ENCODE data around the gene LRP5.
"Not testable (repeated sequence)": the region's sequence is repeated elsewhere in the genome, so short reads cannot be mapped to it uniquely, and the experiment has no call there.

Gene LRP5

DNA sequence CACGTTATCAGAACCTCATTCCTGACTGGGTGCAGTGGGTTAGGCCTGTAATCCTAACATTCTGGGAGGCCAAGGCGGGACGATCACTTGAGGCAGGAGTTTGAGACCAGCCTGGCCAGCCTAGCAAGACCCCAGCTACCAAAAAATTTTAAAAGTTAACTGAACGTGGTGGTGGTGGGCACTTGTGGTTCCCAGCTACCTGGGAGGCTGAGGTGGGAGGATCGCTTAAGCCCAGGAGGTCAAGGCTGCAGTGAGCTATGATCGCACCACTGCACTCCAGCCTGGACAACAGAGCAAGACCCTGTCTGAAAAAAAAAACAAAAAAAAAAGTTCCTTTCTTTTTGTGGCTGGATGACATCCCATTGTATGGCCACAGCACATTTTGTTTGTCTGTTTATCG is 80.4 kb downstream of the LRP5 start:
- DNase-seq (ENCODE audit: low spot score), result no peak

- DNase-seq (ENCODE audit: low spot score), result no peak
Observed at GRCh38 chr11:68396516-68396915, 84.1 kb downstream of the LRP5 start.

GRCh38 chr11:68397256-68397655 is 84.9 kb downstream of the LRP5 start:
- no peak for DNase-seq (ENCODE audit: low spot score)

DNA sequence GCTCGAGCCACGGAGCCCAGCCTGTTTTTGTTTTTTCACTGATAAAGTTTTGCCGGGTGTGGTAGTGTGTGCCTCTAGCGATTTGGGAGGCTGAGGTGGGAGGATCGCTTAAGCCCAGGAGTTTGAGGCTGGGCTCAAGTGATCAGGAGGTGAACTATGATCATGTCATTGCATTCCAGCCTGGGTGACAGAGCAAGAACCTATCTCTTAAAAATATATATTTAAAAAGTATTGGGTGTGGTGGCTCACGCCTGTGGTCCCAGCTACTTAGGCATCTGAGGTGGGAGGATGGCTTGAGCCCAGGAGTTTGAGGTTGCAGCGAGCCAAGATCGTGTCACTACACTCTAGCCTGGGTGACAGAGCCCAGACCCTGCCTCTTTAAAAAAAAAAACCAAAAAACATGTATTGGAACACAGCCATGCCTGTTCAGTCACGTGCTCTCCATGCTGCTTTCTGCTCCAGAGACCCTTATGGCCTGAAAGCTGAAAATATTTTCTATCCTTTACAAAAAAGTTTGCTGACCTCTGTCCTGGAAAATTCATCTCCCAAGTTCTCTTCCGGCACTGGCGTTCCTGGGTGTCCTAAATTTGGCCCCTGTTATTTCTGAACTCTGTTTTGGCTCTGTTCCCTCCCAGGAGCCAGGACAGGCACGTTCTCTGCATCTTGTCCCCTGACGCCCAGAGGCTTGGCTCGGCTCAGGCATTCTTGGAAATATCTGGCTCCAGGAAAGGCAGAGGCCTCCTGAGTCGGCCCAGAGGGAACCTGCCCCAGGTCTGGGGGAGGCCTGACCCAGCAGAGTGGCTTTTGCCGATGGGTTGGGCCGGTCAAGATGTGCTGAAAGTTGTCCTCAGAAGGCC is 86.8 kb downstream of the LRP5 start:
- DNase-seq (ENCODE audit: low spot score), result no peak

DNA sequence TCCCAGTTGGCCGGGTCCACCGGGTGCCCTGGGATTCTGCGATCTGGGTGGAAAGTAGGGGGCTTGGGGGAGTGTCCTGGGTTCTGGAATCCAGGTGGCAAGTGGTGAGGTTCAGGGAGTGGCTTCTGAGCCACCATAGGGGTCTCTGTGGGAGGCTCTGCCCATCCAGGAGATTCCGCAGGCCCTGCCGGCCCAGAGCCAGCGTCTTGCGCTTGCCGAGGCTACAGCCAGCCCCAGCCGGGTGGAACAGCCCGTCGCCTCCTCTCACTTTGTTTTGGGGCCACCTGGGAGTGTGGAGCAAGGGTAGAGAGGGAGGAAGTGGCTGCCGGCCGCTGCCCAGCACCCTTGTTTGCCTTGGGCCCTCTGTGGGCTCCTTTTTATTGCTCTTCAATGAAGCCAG is 87.5 kb downstream of the LRP5 start:
- DNase-seq (ENCODE audit: low spot score), result no peak

DNA sequence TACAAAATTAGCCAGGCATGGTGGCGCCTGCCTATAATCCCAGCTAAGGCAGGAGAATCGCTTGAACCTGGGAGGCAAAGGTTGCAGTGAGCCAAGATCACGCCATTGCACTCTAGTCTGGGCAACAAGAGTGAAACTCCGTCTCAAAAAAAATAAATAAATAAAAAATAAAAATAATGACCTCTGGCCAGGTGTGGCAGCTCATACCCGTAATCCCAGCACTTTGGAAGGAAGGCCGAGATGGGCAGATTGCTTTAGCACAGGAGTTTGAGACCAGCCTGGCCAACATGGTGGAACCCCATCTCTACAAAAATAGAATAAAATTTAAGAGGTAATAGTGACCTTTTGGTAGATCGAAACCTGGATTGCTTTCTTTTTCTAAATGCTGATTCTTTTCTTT is 88.2 kb downstream of the LRP5 start:
- DNase-seq (ENCODE audit: low spot score), result not testable (repeated sequence)

DNA sequence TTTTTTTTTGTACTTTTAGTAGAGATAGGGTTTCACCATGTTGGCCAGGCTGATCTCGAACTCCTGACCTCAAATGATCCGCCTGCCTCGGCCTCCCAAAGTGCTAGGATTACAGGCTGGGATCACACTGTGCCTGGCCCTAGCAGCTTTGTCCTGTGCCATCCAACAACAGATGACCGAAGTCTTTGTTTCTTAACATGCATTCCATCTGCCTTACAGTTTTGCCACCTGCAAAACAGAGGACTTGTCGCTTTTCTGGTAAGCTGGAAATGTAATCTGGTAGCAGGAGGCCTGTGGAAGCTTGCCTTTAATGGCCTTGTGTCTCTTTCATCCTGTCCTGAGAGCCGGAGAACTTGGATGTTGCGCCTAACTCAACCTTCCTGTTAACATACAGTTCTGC is 89.5 kb downstream of the LRP5 start:
- DNase-seq (ENCODE audit: low spot score), result no peak

DNA sequence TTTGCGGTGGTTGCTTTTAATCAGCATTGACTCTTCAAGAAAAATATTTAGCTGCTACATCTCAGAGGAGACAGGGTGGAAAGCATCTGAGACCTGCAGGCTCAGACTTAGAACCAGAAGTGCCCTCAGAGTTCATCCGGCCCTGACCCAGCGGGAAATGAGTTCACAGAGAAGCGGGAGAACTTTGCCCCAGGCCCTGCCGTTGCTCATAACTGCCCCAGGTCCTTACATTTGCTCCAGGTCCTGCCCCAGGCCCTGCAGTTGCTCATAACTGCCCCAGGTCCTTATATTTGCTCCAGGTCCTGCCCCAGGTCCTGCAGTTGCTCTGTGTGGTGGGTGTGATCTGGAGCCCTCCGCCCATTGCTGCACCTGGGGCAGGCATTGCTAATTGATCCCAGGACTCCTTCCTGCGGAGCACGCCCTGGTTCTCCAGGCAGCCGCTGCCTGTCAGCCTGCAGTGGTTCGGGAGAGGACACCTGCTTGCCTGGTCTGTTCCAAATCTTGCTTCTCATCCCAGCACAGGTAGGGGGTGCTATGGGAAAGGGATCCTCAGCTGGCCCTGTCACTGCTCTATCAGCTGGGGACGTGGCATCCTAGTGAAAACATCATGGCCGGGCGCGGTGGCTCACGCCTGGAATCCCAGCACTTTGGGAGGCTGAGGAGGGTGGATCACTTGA is 90.1 kb downstream of the LRP5 start:
- DNase-seq (ENCODE audit: low spot score), result no peak

- no peak for DNase-seq (ENCODE audit: low spot score)
Observed at GRCh38 chr11:68403424-68403823, 91.0 kb downstream of the LRP5 start.

DNA sequence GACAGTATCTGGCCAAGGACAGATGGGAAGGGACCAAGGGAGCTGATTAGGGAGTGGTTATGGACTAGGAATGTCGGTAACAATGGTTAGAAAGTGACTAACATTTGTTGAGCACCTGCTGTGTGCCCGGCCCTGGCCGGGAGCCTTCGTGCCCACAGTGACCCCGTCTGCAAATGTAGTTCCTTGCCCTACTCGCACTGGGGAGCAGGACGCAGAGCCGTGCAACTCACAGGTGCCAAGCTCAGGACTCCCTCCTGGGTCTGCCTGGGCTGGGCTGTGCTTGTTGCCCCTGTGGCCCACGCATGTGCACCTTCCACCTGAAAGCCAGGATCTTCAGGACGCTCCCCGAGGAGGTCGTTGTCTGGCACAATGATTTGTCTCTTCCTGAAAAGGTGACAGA is 91.4 kb downstream of the LRP5 start:
- DNase-seq (ENCODE audit: low spot score), result no peak

GRCh38 chr11:68406324-68407313 is 94.2 kb downstream of the LRP5 start:
- no peak for DNase-seq (ENCODE audit: low spot score)

- DNase-seq (ENCODE audit: low spot score), result no peak
Observed at GRCh38 chr11:68408512-68408911, 96.1 kb downstream of the LRP5 start.

DNA sequence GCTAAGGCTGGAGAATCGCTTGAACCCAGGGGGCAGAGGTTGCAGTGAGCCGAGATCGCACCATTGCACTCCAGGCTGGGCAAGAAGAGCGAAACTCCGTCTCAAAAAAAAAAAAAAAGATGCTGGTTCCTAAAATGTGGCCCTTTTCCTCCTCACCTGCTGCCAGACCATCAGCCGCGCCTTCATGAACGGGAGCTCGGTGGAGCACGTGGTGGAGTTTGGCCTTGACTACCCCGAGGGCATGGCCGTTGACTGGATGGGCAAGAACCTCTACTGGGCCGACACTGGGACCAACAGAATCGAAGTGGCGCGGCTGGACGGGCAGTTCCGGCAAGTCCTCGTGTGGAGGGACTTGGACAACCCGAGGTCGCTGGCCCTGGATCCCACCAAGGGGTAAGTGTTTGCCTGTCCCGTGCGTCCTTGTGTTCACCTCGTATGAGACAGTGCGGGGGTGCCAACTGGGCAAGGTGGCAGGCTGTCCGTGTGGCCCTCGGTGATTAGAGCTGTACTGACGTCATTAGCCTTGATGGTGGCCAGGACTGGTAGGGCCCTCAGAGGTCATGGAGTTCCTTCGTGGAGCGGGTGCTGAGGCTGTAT is 97.5 kb downstream of the LRP5 start:
- DNase-seq (ENCODE audit: low spot score), result no peak

- no peak for DNase-seq (ENCODE audit: low spot score)
Observed at GRCh38 chr11:68411501-68411991, 99.2 kb downstream of the LRP5 start.

- DNase-seq (ENCODE audit: low spot score), result no peak
Observed at GRCh38 chr11:68412593-68413475, 100.4 kb downstream of the LRP5 start.

GRCh38 chr11:68413591-68413999 is 101.2 kb downstream of the LRP5 start:
- DNase-seq (ENCODE audit: low spot score), result no peak

DNA sequence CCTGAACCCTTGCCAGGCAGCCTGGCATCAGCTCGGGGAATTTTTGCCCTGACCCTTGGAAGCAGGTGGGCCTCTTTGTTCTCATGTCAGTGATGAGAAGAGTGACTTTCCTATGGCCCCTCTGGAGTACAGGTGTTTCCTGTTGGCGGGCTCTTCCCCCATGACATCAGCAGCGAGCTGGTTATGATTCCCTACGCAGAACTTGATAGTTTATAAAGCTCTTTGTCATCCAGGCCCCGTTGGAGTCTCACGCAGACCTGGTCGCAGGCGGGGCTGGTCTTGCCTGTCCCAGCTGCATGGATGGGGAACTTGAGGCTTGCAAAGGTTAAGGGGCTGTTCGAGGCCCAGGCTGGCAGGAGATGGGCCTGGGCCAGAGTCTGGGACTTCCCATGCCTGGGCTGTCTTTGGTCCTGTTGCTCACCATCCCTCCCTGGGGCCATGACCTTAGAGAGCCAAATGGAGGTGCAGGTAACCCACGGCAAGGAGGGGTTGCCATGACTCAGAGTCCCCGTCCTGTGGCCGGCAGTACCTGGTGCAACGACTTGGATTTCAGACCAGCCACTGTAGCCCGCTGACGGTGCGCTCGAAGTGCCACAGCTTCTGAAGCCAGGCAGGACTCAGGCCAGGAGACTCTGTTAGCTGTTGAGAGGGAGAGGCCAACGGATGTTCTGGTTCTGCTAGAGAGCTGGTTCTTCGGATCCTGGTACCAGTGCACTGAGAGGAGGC is 102.3 kb downstream of the LRP5 start:
- DNase-seq (ENCODE audit: low spot score), result no peak

DNA sequence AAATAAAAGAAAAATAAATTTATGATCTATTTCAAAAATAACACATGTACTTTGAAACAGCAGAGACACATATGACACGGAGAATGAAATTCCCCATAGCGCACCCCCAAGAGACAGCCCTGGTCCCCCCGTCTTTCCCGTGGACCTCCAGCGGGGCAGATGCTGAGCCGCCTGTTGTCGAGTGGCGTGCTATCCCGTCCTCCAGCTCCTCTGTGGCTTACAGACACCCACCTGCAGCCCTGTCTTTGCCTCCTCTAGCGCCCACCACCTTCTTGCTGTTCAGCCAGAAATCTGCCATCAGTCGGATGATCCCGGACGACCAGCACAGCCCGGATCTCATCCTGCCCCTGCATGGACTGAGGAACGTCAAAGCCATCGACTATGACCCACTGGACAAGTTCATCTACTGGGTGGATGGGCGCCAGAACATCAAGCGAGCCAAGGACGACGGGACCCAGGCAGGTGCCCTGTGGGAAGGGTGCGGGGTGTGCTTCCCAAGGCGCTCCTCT is 103.7 kb downstream of the LRP5 start:
- no peak for DNase-seq (ENCODE audit: low spot score)

DNA sequence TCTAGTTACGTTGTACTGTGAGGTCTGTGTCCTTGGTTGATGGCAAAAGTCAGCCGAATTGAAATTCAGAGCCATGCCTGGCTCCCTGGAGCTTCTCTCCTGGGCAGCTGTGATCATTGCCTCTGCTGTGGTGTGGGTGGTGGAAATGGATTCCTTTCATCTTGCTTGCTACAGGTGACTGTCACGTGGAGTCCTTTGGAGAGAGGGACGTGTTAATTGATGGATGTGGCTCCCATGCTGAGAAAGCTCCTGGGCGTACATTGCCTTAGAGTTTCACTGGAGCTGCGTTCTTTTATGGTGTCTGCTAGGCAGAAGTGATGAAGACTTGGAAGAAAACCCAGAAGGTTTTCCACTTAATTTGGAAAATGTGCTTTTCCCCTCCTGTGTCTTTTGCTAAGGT is 106.3 kb downstream of the LRP5 start:
- no peak for DNase-seq (ENCODE audit: low spot score)

DNA sequence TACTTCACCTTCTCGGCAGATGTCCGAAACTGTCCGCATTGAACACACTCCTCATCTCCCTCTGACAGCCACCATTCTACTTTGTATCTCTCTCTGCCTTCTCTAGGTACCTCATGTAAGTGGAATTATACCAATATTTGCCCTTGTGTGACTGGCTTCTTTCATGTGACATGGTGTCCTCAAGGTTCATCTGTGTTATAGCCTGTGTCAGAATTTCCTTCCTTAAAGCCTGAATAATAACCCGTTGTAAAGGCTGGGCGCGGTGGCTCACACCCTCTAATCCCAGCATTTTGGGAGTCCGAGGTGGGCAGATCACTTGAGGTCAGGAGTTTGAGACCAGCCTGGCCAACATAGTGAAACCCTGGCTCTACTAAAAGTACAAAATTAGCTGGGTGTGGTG is 107.8 kb downstream of the LRP5 start:
- DNase-seq (ENCODE audit: low spot score), result no peak
